ENCODE results near the gene CD48.

Gene CD48

DNA sequence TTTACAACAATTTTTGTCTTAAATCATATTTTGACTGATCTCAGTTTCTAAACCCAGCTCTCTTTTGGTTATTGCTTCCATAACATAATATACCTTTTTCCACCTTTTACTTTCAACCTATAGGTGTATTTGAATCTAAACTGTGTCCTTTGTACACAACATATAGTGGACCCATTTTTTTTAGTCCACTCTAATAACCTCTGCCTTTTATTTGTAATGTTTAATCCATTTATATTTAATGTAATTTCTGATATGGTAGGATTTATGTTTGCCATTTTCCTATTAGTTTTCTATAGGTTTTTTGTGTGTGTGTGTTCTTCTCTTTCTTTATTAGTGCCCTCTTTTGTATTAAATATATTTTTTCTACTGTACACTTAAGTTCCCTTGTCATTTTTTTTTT, 42.3 kb downstream of the CD48 start:
- no peak for TF ChIP-seq EZH2phosphoT487 (IDR thresholded peaks at IDR 0.05; ENCODE audit: borderline replicate concordance, low read length)
- TF ChIP-seq, protein P1, sequence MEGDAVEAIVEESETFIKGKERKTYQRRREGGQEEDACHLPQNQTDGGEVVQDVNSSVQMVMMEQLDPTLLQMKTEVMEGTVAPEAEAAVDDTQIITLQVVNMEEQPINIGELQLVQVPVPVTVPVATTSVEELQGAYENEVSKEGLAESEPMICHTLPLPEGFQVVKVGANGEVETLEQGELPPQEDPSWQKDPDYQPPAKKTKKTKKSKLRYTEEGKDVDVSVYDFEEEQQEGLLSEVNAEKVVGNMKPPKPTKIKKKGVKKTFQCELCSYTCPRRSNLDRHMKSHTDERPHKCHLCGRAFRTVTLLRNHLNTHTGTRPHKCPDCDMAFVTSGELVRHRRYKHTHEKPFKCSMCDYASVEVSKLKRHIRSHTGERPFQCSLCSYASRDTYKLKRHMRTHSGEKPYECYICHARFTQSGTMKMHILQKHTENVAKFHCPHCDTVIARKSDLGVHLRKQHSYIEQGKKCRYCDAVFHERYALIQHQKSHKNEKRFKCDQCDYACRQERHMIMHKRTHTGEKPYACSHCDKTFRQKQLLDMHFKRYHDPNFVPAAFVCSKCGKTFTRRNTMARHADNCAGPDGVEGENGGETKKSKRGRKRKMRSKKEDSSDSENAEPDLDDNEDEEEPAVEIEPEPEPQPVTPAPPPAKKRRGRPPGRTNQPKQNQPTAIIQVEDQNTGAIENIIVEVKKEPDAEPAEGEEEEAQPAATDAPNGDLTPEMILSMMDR (IDR thresholded peaks at IDR 0.05; ENCODE audit: low read depth, low read length, poor library complexity, severe bottlenecking) = no peak
- Histone ChIP-seq H3K4me3 (ENCODE audit: low read length) (no peak overlapping the region), H4K20me1 (ENCODE audit: control insufficient read depth, insufficient read depth, low read depth, low read length) (no peaks in the 10 kb centered on the region), H3K79me2 (ENCODE audit: control insufficient read depth, low read length) (no peaks in the 10 kb centered on the region), H3F3A (ENCODE audit: control insufficient read depth, insufficient read depth) (peaks cover 8% of the 10 kb centered on the region; the same call in 1 of the 2 replicates), H3K4me1 (ENCODE audit: control insufficient read depth, low read length) (peaks cover 57% of the 10 kb centered on the region), H3K9me2 (replicated peaks; ENCODE audit: control insufficient read depth, low read length) (no peaks in the 10 kb centered on the region), H3K27me3 (ENCODE audit: control insufficient read depth, low read length) (no peaks in the 10 kb centered on the region; the same call in 1 of the 2 replicates), H3K27ac (ENCODE audit: low read depth, low read length) (no peak overlapping the region), H3K36me3 (ENCODE audit: control insufficient read depth, low read length) (0 out of 2 replicates have a peak, but pooled peaks cover 4% of the 10 kb centered on the region), H3K9me3 (ENCODE audit: control insufficient read depth, insufficient read depth, low read length) (peaks cover 8% of the 10 kb centered on the region; the same call in 1 of the 2 replicates), H3K4me2 (ENCODE audit: low read length) (no peak overlapping the region)

DNA sequence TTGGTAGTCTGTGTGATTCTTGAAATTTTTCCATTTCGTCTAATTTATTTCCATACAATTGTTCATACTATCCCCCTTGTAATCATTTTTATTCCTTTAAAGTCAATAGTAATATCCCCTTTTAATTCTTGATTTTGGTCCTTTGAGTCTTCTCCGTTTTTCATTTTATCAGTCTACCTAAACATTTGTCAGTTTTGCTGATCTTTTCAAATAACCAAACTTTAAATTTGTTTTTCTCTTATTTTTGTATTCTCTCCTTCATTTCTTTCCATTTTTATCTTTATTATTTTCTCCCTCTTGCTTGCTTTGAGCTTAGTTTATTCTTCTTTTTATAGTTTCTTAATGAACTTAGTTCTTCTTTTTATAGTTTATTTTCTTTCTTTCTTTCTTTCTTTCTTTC, 43.7 kb downstream of the CD48 start:
- Histone ChIP-seq H3K79me2 (ENCODE audit: control insufficient read depth, low read length) (no peaks in the 10 kb centered on the region), H3F3A (ENCODE audit: control insufficient read depth, insufficient read depth) (peaks cover 2% of the 10 kb centered on the region; the same call in 1 of the 2 replicates), H4K20me1 (ENCODE audit: control insufficient read depth, insufficient read depth, low read depth, low read length) (no peaks in the 10 kb centered on the region), H3K36me3 (ENCODE audit: control insufficient read depth, low read length) (no peaks in the 10 kb centered on the region), H3K9me2 (replicated peaks; ENCODE audit: control insufficient read depth, low read length) (no peaks in the 10 kb centered on the region), H3K27me3 (ENCODE audit: control insufficient read depth, low read length) (no peaks in the 10 kb centered on the region; the same call in 1 of the 2 replicates), H3K4me2 (ENCODE audit: low read length) (no peak overlapping the region), H3K9me3 (ENCODE audit: control insufficient read depth, insufficient read depth, low read length) (peaks cover 8% of the 10 kb centered on the region; the same call in 1 of the 2 replicates), H3K4me3 (ENCODE audit: low read length) (no peak overlapping the region), H3K4me1 (ENCODE audit: control insufficient read depth, low read length) (peaks cover 53% of the 10 kb centered on the region), H3K27ac (ENCODE audit: low read depth, low read length) (no peak overlapping the region)
- no peak for TF ChIP-seq EZH2phosphoT487 (IDR thresholded peaks at IDR 0.05; ENCODE audit: borderline replicate concordance, low read length)
- TF ChIP-seq, protein P1 (IDR thresholded peaks at IDR 0.05; ENCODE audit: low read depth, low read length, poor library complexity, severe bottlenecking) = no peak

DNA sequence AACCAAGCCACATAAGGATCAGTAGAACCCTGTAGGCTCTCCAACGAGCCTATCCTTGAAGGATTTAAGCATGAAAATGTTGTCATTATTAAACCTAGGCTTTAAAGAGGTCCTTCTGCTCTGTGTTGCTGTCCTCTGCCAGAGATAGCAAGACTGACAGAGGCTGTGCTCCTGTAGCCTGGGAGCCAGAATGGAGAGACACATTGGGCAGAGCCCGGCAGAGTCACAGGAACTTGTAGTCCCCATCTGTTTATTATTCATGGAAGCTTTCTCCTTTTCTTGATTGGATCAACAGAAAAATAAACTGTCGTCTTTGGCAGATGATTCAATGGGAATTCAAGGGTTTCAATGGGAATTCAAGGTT, 45.6 kb downstream of the CD48 start:
- H3F3A ChIP-seq (ENCODE audit: control insufficient read depth, insufficient read depth) = peaks cover 4% of the 10 kb centered on the region; the same call in 1 of the 2 replicates
- H3K27ac ChIP-seq (ENCODE audit: low read depth, low read length) = no peak overlapping the region
- peak overlapping the region; percentile 72 for H3K4me2 ChIP-seq (ENCODE audit: low read length)
- H3K9me2 ChIP-seq (replicated peaks; ENCODE audit: control insufficient read depth, low read length) = no peaks in the 10 kb centered on the region
- peaks cover 8% of the 10 kb centered on the region; the same call in 1 of the 2 replicates for H3K9me3 ChIP-seq (ENCODE audit: control insufficient read depth, insufficient read depth, low read length)
- H3K4me3 ChIP-seq (ENCODE audit: low read length) = peak overlapping the region; percentile 48
- no peaks in the 10 kb centered on the region for H3K27me3 ChIP-seq (ENCODE audit: control insufficient read depth, low read length)
- no peaks in the 10 kb centered on the region for H3K36me3 ChIP-seq (ENCODE audit: control insufficient read depth, low read length)
- H4K20me1 ChIP-seq (ENCODE audit: control insufficient read depth, insufficient read depth, low read depth, low read length) = no peaks in the 10 kb centered on the region
- peaks cover 39% of the 10 kb centered on the region for H3K4me1 ChIP-seq (ENCODE audit: control insufficient read depth, low read length)
- H3K79me2 ChIP-seq (ENCODE audit: control insufficient read depth, low read length) = no peaks in the 10 kb centered on the region
- no peak for TF ChIP-seq EZH2phosphoT487 (IDR thresholded peaks at IDR 0.05; ENCODE audit: borderline replicate concordance, low read length)
- TF ChIP-seq, protein P1 (IDR thresholded peaks at IDR 0.05; ENCODE audit: low read depth, low read length, poor library complexity, severe bottlenecking) = no peak

All from DOHH2 (cell line).